Stimulated activated CD8-positive, alpha-beta memory T cell treated with anti-CD3 and anti-CD28 coated beads, Interleukin-12 subunit alpha, Interleukin-12 subunit beta, amount 100 ng/mL, for 4 hours (primary cell): ENCODE results near the gene GRID1.
"Not testable (repeated sequence)": the region's sequence is repeated elsewhere in the genome, so short reads cannot be mapped to it uniquely, and the experiment has no call there.

Source experiments
- DNase-seq: peaks from one replicate; pipeline ENCODE4 v3.0.0-alpha.2; 2020; ENCODE audit warnings: low read depth

Gene GRID1

DNA sequence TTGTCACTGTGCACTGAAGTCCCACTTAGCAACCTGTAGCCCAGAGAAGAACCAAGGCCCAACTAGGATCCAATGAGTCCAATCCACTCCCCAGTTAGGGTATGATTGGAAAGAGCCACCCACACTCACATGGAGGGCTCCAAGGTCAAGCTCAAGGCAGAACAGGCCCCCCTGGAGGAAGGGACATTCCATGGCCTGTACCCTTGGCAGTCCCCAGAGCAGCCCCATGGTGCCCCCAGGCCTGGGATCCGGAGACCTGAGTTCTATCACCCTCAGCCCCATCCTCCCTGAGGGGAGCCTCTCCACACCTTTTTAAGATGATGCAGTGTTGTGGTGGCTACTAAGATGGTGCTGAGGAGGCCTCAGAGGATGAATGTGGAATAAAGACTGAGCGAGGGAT lies 231.4 kb downstream of the GRID1 start:
- no peak for DNase-seq

DNA sequence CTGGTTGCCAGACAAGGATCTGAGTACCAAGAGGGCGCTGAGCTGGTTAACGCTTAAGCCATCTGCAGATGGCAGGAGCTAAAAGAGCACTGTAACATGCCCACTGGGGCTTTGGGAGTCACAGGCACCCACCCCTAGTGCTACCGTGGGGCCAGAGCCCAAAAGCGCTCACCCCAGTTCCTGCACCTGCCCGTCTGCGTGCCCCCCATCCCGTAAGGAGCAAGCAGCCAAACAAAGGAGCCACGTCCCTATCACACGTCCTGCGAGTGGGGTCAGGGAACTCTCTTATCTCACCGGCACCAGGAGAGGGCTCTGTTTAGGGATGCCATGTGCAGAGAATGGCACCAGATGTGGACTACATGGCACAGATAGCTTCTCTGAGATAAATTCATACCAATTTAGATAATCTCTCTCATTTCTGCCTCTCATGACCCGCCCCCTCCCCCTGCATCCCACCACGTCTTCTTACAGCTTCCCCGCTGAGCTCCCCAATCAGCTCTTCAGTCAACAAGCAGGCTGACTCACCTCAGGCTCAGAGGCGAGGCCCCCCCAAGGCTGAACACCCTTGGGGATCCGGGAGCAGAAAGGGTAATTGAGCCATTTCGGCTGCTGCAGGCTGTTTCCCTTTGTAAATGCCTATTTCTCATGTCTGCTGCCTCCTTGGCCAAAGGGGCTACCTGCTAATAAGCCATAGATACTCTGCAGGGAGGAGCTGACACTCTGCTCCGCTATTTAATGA lies 235.7 kb downstream of the GRID1 start:
- no peak for DNase-seq

DNA sequence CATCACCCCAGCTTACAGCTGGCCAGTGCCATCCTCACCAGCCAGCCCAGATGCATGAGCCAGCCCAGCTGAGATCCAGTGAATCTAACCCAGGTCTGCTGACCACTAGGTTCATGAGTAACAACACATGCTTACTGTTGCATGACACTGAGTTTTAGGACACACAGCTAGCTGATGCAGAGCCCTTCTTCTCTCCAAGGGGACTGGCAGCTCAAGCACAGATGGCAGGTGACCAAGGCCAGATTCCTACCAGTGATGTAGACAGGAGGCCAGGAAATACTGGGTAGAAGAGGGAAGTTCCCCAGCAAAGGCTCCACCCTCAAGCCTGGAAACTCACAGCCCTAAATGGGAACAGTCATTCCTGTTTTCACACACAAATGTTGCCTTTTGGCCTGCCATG lies 236.6 kb downstream of the GRID1 start:
- DNase-seq: no peak

DNA sequence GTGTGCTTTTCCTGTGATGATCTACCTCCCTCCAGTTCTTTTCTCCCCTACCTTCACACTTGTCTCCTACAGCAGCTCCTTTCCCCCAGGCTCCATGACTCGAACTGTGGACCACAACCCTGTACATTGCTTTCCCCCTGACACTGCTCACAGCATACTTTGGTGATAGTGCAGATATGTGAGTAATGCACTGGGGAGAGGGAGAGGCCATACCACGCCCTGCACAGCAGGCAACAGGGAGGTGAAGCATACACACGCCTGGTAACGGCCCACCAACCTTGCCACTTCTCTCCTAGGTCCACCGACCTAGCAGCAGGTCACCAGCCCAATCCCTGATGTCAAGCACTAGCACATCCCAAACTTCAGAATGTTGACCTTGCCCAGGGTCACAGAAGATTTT lies 238.2 kb downstream of the GRID1 start:
- no peak for DNase-seq

DNA sequence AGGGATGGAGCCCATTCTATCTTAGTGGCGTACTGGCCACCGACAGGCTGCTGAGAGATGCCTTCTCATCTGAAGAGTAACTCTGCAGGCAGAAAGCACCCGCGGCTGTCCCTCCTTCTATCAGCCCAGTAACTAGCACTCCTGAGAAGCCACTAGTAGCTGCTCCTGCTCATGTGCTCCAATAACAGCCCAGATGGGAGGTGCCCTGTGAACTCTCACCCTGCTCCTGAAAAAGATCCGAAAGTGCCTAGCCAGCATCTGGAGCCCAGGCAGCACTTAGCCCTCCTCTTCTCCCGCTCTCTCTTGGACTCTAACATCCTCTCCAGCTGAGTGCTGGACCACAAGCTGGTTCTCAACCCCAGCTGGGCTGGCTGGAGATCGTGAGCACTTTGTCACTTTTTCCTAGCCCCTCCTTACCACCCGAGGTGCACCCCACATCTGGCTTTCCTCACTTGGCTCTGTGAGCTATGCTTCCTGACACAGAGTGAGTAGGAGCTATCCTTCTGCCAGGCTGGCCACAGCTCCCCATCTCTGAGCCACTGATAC lies 239.2 kb downstream of the GRID1 start:
- no peak for DNase-seq

DNA sequence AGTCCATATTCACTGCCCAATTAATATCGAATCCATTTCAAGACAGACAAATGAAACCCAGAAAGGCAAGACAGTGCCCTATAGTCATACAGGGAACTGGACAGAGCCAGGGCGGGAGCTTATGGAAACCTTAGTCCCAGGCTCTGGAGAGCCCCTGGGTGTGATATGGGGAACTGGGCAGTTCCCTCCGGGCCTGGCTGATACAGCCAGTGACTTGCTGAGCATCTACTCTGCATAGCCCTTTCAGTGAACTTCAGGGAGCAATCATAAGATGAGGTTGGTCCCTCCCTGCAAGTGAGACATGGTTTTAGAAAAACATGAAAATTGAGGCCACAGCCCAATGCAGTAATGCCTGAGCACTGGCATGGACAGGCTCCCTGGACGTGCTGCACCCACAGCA lies 241.9 kb downstream of the GRID1 start:
- DNase-seq: no peak

DNA sequence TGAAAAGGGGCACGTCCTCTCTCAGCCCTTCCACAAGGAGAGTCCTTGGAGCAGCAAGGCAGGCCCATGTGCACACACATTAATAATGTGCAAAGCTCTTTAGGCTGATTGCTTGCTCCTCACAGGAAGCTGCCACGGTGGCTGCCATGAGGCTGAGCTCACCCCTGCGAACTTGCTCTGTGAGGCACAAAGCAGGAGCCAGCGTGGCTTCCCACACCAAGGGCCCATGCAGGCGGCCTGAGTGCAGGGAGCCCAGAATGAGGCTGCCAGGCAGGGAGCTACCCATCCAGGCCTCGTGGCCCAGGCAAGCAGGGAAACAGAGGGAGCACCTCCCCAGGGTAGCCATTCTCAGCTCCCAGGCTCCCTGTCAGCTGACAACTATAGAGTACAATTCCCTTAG lies 242.9 kb downstream of the GRID1 start:
- DNase-seq: no peak

DNA sequence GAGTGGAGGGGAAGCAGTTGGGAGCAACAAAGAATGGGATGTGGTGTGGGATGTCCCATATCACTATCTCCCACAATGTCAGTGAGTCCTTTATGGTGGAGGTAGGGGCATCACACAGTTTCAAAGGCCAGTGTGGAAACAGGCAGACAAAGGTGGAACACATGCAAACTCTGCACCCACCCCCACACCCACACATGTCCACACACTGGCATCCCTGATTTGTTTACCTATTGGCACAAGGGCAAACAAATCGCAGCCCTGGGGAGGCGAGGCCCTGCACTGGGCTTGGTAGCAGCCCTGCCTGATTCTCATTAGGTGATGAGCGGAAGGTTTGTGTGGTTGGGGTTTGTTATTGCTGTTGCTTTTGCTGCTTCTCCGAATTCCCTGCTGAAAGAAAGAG lies 243.3 kb downstream of the GRID1 start:
- DNase-seq: no peak

DNA sequence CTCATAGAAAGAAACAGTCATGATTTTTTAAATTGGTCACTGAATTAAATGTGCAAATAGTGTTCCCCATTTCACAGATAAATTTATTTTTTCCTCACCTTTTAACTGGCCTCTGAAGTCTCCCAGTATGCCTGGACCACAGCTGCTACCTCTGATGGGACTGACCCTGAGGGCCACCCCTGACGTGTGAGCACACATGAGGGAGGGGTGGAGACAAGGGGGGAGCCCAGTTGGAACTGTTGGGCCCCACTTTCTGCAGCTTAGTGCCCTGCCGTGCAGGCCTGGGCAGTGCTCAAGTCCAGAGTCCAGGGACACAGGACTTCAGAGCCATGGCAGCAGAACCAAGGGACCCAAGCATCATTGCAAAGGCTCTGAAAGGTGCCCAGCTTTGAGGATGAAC lies 243.9 kb downstream of the GRID1 start:
- DNase-seq: no peak

DNA sequence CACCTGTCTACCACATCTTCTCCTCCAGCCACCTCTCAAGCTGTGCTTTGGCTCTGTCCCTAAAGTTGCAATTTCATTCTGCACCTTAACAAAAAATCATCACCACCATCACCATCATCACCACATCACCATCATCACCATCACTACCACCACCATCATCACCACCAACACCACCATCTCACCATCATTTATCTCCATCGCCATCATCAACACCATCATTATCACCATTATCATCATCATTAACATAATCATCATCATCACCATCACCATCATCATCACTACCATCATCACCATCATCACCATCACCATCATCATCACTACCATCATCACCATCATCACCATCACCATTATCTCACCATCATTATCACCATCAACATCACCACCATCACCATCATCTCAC lies 245.4 kb downstream of the GRID1 start:
- DNase-seq: no peak

DNA sequence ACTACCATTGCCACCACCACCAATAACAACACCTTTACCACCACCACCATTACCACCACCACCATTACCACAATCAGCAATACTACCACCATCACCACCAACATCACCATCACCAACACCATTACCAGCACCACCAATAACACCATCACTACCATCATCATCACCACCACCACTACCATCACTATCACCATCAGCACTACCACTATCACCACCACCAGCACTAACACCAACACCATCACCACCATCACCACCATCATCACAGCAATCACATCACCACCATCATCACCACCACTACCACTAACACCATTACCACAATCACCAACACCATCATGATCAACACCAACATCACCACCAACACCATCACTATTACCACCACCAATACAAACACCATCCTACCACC lies 249.5 kb downstream of the GRID1 start:
- DNase-seq: no peak

DNA sequence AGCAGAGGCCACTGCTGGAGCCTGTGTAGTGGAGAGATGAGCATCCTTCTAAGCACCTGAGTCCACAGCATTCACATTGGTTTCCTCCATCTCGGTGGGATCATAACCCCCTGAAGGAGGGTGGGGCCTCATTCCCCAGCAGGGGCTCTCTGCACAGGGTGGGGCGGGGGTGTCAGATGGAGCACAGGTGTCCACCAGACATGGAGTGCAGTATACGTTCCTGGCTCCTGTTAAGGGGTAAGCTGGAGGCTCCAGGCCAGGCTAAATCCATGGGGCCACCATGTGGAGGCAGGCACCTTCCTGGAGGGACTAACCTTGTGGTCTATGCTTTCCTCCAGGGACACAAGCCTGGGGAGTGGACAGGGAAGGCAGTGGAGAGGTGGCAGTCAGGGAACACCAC lies 252.6 kb downstream of the GRID1 start:
- no peak for DNase-seq

DNA sequence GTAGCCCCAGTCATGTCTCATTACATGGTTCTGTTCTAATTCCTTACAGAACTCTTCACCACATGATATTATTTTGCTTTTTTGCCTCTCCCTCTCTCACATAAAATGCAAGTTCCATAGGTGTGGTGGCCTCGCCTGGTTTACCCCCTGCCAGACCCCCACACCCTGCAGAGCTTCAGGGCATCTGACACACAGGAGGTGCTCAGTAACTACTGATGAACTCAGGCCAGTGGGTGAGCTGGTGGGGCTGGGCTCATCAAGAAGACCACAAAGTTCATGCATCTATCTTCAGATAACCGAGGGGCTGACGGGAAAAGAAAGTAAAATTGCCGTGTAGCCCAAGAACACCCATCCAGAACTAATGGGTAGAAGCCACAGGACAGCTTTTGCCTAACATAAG lies 253.1 kb downstream of the GRID1 start:
- no peak for DNase-seq

DNA sequence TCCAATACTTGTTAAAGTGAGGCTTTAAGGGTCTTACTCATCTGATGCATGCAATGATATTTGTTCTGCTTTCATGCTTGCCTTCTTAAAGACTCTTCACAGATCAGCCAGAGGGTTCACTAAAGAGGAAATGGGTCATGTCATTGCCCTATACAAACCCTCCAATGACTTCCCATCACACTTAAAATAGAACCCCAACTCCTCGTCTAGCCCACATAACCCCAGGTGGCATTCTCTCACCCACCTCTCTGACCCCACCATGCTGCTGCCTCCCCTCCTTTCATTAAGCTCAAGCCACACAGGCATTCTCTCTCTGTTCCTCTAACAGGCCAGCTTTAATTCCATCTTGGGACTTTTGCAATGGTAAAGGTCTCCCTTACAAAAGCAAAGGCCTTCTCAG lies 253.6 kb downstream of the GRID1 start:
- DNase-seq: no peak

DNA sequence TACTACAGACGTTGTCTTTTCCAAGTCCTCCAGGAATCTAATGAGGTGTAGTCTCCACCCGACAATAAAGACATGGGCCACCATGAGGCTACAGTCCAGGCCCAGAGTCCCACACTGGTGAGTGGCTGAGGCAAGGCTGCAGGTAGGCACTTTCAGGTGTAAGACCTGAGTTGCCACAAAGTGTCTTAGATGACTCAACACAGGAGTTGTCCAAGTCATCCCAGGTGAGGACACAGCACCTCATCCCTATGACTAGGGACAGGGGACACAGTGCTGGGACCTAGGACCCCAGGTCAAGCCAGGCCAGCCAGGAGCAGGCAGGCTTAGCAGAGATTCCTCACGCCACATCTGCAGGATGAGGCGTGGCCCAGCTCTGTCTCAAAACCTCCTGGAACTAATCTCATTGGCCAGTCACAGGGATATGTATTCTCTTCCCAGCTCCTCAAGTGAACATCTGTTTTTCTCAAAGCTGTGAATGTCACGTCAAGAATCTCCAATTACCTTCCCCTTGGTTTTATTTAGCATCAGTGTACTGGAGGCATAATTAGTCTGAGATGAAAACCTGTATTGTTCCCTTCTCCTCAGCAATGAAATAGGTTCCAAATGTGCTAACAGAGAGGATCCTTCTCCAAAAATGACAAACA lies 254.6 kb downstream of the GRID1 start:
- no peak for DNase-seq

DNA sequence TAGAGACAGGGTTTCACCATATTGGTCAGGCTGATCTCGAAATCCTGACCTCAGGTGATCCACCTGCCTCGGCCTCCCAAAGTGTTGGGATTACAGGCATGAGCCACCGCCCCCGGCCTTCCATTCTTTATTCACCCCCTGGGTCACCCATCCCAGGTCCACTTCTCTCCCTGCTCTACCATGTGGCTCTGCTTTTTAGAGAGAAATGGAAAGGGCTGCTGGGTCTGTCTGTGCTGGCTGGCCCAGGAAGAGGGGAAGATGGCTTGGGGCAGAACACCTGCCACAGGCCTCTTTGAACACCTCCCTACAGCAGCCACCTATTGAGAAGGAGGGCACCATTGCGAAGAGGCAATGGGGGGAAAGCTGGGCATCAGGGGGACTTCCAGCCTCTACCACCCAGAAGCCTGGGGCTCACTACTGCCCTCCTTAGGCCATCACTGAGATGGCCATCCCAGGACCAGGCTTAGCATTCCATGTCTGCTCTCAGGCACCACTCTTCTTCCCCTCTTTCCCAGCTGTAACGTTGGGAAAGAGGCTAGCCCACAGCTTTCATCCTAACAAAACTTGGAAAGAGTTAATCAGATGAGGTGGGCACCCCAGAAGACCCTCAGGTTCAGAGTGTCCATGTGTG lies 256.3 kb downstream of the GRID1 start:
- no peak for DNase-seq

DNA sequence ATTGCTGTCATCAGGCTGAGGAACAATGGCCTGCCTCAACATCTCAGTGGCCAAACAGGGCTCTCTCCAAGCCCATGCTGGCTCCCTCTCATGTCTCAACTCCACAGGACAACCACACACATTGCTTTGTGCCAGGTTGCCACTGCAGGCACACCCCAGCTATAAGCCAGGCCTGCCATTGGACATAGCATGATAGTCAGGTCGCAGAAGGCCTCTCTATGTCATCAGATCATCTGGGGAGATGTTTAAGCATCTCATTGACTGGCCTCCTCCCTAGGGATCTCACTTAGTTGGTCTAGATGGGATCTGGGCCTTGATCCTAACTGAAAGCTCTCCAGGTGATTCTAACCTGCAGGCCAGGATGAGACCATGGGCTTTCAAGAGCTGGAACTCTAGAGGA lies 257.2 kb downstream of the GRID1 start:
- DNase-seq: no peak

DNA sequence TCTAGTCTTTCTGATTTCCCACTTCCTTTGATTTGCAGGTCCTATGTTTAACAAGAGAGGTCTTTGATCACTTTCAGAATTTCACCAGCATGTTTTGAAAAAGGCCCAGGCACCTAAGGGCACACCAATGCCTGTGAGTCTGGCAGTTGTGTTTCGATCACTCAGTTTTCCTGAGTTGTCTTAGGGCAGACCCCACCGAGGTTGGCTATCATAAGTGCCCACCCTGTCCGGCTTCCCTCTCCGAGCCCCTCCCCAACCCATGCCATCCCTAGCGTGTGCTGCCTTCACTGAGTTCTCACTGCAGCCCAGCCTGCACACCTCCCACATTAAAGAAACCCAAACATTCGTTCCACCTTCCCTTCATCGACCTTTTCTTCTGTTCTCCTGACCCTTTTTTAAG lies 257.9 kb downstream of the GRID1 start:
- DNase-seq: no peak

DNA sequence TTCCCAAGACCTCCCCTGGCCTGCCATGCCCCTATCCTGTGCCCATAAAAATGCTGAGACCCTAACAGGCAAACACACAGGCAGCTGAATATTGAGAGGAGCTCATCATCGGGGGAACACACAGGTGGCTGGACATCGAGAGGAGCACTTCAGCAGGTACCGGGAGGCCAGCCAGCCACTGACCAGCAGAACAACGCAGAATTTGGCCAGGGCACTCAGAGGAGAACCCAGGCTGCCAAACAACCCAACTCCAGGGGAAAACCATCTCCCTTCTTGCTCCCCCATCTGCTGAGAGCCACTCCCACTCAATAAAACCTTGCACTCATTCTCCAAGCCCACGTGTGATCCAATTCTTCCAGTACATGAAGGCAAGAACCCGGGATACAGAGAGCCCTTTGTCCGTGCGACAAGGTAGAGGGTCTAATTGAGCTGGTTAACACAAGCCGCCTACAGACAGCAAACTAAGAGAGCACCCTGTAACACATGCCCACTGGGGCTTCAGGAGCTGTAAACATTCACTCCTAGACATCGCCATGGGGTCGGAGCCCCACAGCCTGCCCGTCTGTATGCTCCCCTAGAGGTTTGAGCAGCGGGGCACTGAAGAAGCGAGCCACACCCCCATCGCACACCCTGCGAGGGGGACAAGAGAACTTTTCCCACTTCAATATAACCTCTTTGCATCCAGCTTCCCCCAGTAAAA lies 258.8 kb downstream of the GRID1 start:
- DNase-seq: not testable (repeated sequence)

DNA sequence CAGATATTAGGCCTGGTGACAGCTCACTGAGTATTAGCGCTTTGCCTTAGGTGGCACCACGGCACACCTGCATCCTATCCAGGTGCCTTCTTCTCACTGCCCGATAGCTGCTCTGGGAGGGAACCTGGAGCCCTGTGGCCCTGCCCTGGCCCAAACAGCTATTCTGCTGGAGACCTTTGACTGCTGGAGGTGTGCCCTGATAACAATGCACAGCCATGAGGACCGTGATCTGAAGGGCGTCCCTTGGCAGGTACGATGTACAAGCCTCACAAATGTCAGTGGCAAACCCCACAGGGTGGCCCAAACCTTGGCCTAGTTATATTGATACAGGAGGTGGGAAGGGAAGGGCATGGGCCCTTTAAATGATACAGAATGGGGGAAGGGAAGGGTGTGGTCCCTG lies 259.5 kb downstream of the GRID1 start:
- no peak for DNase-seq

DNA sequence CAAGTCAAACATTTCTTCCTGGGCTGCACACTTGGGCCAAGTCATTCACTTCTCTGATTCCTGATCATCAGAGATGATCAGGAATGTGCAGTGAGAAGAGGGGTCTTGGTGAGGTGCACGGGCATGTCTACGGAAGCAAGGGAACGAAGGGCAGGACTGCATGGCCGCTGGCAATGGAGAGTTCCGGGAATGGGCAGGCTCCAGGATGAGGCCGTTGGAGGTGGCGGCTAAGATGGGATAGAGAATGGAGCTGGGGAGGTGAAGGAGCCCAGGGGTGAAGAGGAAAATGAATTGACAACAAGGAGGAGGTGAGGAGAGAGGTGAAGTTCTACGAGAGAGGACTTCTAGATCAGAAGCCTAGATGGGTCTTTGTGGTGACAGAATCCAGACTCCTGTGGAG lies 260.0 kb downstream of the GRID1 start:
- no peak for DNase-seq

DNA sequence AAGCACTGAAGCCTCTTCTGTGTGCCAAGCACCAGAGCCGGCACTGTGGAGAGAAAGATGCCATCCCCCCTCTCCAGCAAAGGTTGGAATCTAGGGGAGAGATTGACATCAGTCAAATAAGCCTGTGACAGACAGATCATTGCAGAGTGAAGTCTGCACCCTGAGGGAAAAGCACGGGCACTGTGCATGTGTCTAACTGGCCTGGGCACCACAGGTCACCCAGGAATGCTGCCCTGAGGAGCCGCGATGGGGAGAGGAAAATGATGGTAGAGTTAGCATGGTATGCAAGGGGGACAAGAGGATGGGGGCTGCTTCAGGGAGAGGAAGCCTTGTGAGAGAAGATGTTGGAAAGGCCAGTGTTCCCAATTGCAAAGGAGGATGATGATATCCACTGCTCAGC lies 261.0 kb downstream of the GRID1 start:
- no peak for DNase-seq

DNA sequence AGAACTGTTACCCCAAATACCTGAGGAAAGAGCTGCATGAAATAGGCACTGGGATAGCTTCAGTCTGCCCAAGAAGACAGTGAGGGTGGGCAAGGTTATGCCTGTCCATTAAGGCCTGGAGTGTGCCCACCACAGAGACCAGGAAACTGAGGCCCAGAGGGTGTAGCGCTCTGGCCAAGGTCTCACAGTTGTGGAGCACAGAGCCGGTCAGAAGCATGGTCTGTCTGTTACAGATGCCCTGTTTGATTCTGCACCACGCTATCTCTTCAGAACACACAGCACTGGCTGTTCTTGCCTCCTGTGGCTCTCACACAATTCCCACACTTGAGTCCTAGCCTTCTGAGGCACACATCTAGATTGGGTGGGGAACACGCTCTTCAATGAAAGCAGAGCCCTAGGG lies 261.4 kb downstream of the GRID1 start:
- DNase-seq: no peak
